PFSK-1 (cell line): ENCODE results near the gene TSC1.

ENCODE experiments used
- FOXP2 ChIP-seq: optimal IDR thresholded peaks from 2 replicates; pipeline ENCODE3; 2011; ENCODE audit warnings: borderline replicate concordance, control low read depth, inconsistent platforms; ENCODE audit not compliant: insufficient read depth; ENCODE audit errors: extremely low read length, extremely low read depth
- POLR2AphosphoS5 ChIP-seq: IDR thresholded peaks from 2 replicates; pipeline ENCODE4 v1.6.1; 2012; ENCODE audit warnings: low read depth, mild to moderate bottlenecking, control low read depth, low read length, moderate library complexity
- REST ChIP-seq, 2 experiments: IDR thresholded peaks; 2 replicates each; pipeline versions ENCODE4 v1.6.1 to v1.8.0; 2011 to 2012; ENCODE audit warnings: low read depth in 2 of 2, low read length in 2 of 2, control low read depth in 1 of 2, inconsistent platforms in 1 of 2, mild to moderate bottlenecking in 1 of 2, moderate library complexity in 1 of 2; ENCODE audit not compliant: insufficient read depth in 1 of 2
- SIN3A ChIP-seq: IDR thresholded peaks from 2 replicates; pipeline ENCODE4 v1.6.1; 2012; ENCODE audit warnings: mild to moderate bottlenecking, low read length, moderate library complexity, borderline replicate concordance; ENCODE audit not compliant: insufficient read depth
- TAF1 ChIP-seq: IDR thresholded peaks from 2 replicates; pipeline ENCODE4 v1.6.1; 2012; ENCODE audit warnings: low read length, control low read depth, borderline replicate concordance; ENCODE audit not compliant: insufficient read depth

The TSC1 gene

GRCh38 chr9:132978451-132979131 is 34.2 kb upstream of the TSC1 start, which contains the start of gene GFI1B:
GFI1B (plus strand) TSS chr9:132978694; CDS start chr9:132986679, 7,985 bp downstream.
- TF ChIP-seq SIN3A (no peak), FOXP2 (no peak), POLR2AphosphoS5 (no peak), TAF1 (no peak), REST (IDR thresholded peaks at IDR 0.05; ENCODE audit: insufficient read depth in 1 of 2, low read depth in 2 of 2, low read length in 2 of 2) (no peak)

GRCh38 chr9:132978112-132978450 is 33.7 kb upstream of the TSC1 start:
- TF ChIP-seq TAF1 (no peak), REST (IDR thresholded peaks at IDR 0.05; ENCODE audit: insufficient read depth in 1 of 2, low read depth in 2 of 2, low read length in 2 of 2) (no peak), POLR2AphosphoS5 (no peak)

GRCh38 chr9:132976571-132976970 is 32.2 kb upstream of the TSC1 start:
- TF ChIP-seq FOXP2 = no peak

GRCh38 chr9:132975961-132976360 is 31.5 kb upstream of the TSC1 start:
- no peak for TF ChIP-seq POLR2AphosphoS5

- TF ChIP-seq TAF1 = no peak
- no peak for TF ChIP-seq FOXP2
- TF ChIP-seq SIN3A = no peak
- TF ChIP-seq POLR2AphosphoS5 = no peak
- no peak for TF ChIP-seq REST (IDR thresholded peaks at IDR 0.05; ENCODE audit: insufficient read depth in 1 of 2, low read depth in 2 of 2, low read length in 2 of 2)
These were observed 29.3 kb upstream of the TSC1 start for GRCh38 chr9:132973713-132974112.

- TF ChIP-seq REST (IDR thresholded peaks at IDR 0.05; ENCODE audit: insufficient read depth in 1 of 2, low read depth in 2 of 2, low read length in 2 of 2) = no peak
- no peak for TF ChIP-seq POLR2AphosphoS5
- TF ChIP-seq FOXP2 = no peak
- no peak for TF ChIP-seq TAF1
- no peak for TF ChIP-seq SIN3A
These were observed 28.8 kb upstream of the TSC1 start for GRCh38 chr9:132973166-132973565.
